ENCODE results near the gene ASTN1. TPM values are rescaled to one million over a fixed set of nuclear protein-coding genes. Genes with fewer than 3 reads are reported as not detected.

ASTN1 gene
- total RNA-seq, 1 experiment from 2014 or later, result not detected

DNA sequence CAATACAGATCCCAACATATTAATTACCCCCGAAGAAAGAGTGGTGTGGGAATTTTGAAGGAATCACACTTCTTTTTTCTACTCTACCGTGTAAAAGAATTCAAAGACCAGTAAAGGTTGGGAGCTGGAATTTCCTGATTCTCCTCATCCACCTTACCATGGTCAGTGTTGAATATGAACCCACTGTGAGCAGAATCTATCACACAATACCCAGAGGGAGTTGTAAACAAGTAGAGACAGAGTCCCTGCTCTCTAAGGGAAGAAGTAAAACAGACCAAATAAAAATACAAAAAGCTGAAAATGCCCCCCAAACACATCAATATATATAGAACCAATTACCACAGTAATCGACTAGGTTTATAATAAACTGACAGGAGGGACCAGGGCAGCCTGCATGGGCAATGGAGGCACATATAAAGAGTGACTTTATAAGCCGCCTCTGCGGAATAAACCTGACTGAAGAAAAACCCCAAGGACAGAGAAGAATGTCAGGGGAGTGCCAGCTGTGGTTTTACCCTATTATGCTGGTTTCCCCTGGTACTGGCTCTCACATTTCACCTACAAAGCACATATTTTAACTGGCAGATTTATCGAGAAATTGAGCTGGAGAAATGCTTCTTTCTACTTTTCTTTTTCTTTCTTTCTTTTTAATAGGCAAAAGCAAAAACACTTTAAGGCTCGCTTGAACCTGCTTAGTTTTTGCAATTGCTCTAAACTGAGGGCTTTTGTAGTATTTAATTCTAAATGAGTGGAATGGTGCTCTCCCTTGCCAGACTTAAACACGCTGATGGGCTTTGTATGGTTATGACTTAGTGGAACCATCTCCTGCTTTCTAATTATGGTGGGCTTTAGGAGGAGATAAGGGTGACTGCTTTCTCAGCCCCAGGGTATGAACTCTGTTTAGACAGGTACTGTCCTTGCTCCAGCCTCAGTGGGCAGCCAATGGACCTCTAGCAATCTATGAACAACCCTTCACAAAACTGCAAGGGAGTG is 244.8 kb downstream of the ASTN1 start:
- peak; percentile 11 for DNase-seq
- H2AFZ ChIP-seq (ENCODE audit: low read length), result no peak overlapping the region
- no peaks in the 10 kb centered on the region for H3K36me3 ChIP-seq (ENCODE audit: low read depth, low read length)
- intact Hi-C loops (cut with micrococcal nuclease), result no loop called here
- ATAC-seq, result no peak
- no peak overlapping the region for H3K4me2 ChIP-seq (ENCODE audit: low read length)
- no peaks in the 10 kb centered on the region for H4K20me1 ChIP-seq (ENCODE audit: low read length)
- no peak for TF ChIP-seq EZH2 (IDR thresholded peaks at IDR 0.05; ENCODE audit: low read length, unreplicated experiment)
- TF ChIP-seq EZH2phosphoT487 (IDR thresholded peaks at IDR 0.05; ENCODE audit: borderline replicate concordance, low read length), result no peak
- TF ChIP-seq, protein P1, sequence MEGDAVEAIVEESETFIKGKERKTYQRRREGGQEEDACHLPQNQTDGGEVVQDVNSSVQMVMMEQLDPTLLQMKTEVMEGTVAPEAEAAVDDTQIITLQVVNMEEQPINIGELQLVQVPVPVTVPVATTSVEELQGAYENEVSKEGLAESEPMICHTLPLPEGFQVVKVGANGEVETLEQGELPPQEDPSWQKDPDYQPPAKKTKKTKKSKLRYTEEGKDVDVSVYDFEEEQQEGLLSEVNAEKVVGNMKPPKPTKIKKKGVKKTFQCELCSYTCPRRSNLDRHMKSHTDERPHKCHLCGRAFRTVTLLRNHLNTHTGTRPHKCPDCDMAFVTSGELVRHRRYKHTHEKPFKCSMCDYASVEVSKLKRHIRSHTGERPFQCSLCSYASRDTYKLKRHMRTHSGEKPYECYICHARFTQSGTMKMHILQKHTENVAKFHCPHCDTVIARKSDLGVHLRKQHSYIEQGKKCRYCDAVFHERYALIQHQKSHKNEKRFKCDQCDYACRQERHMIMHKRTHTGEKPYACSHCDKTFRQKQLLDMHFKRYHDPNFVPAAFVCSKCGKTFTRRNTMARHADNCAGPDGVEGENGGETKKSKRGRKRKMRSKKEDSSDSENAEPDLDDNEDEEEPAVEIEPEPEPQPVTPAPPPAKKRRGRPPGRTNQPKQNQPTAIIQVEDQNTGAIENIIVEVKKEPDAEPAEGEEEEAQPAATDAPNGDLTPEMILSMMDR (conservative IDR thresholded peaks at IDR 0.05; ENCODE audit: low read depth, low read length), result no peak
- H3K4me3 ChIP-seq (ENCODE audit: low read length), result no peak overlapping the region
- H3K4me1 ChIP-seq (ENCODE audit: insufficient read depth, low read length), result no peaks in the 10 kb centered on the region; the same call in 1 of the 2 replicates
- H3K9me3 ChIP-seq (ENCODE audit: low read length), result no peaks in the 10 kb centered on the region
- H3K9me2 ChIP-seq (replicated peaks; ENCODE audit: low read length), result no peaks in the 10 kb centered on the region
- H3K9ac ChIP-seq (ENCODE audit: low read length), result no peak overlapping the region
- H3K27ac ChIP-seq (ENCODE audit: low read length), result no peak overlapping the region
- H3K27me3 ChIP-seq (ENCODE audit: low read length), result 0 out of 2 replicates have a peak, but pooled peaks cover 6% of the 10 kb centered on the region
- H3F3A ChIP-seq (ENCODE audit: low read length, unreplicated experiment), result no peaks in the 10 kb centered on the region
- CTCF ChIA-PET, result no interaction called here
- POLR2A ChIA-PET (ENCODE audit: unreplicated experiment), result no interaction called here
- no TSS peak for BruUV-seq (replicated peaks)
- H3K79me2 ChIP-seq (ENCODE audit: low read length), result no peaks in the 10 kb centered on the region

DNA sequence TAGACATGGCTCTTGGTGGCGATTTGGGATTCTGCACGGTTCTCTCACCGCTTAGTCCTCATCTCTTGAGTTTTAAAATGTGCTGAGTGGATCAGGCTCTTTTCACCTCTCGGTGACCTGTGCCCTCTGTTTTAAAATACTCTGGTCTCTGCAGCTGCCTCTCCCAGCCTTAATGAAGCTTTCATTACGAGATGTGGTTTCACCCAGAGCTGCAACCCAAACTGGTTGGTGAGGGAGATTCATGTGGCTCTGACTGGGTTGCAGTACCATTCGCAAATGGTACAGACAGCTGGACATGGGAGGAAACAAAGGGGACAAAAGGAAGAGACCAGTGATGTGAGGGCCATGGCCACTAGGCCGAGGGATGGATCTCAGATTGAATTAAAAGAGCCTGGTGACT is 258.9 kb downstream of the ASTN1 start:
- H3K9me3 ChIP-seq (ENCODE audit: low read length), result no peaks in the 10 kb centered on the region
- CTCF ChIA-PET, result no interaction called here
- H3K27ac ChIP-seq (ENCODE audit: low read length), result no peak overlapping the region
- no peak for ATAC-seq
- H3K4me3 ChIP-seq (ENCODE audit: low read length), result no peak overlapping the region
- no peak overlapping the region for H3K9ac ChIP-seq (ENCODE audit: low read length)
- no TSS peak for BruUV-seq (replicated peaks)
- TF ChIP-seq EZH2phosphoT487 (IDR thresholded peaks at IDR 0.05; ENCODE audit: borderline replicate concordance, low read length), result no peak
- TF ChIP-seq, protein P1 (conservative IDR thresholded peaks at IDR 0.05; ENCODE audit: low read depth, low read length), result no peak
- no peaks in the 10 kb centered on the region for H3K36me3 ChIP-seq (ENCODE audit: low read depth, low read length)
- H3K79me2 ChIP-seq (ENCODE audit: low read length), result no peaks in the 10 kb centered on the region
- intact Hi-C loops (cut with micrococcal nuclease), result no loop called here
- no peaks in the 10 kb centered on the region for H4K20me1 ChIP-seq (ENCODE audit: low read length)
- H3K9me2 ChIP-seq (replicated peaks; ENCODE audit: low read length), result no peaks in the 10 kb centered on the region
- no peaks in the 10 kb centered on the region for H3F3A ChIP-seq (ENCODE audit: low read length, unreplicated experiment)
- no peaks in the 10 kb centered on the region for H3K27me3 ChIP-seq (ENCODE audit: low read length)
- POLR2A ChIA-PET (ENCODE audit: unreplicated experiment), result interaction anchor here (0.6 kb wide), 1 partner anchor 241 kb away, joined by 3 read pairs; no protein-coding TSS in a partner anchor
- peaks cover 7% of the 10 kb centered on the region; the same call in 1 of the 2 replicates for H3K4me1 ChIP-seq (ENCODE audit: insufficient read depth, low read length)
- no peak overlapping the region for H2AFZ ChIP-seq (ENCODE audit: low read length)
- no peak overlapping the region for H3K4me2 ChIP-seq (ENCODE audit: low read length)
- DNase-seq, result no peak
